SW 1271 (cell line): ENCODE measurements around the gene YOD1.
"Not testable (repeated sequence)": the region's sequence is repeated elsewhere in the genome, so short reads cannot be mapped to it uniquely, and the experiment has no call there.

Experiments
- DNase-seq, 2 experiments: peaks; one replicate each; lab custom pipeline; 2025; lab: John Stamatoyannopoulos, UW

Gene YOD1

GRCh38 chr1:207049054-207049453, 2.0 kb downstream of the YOD1 start:
- no peak for DNase-seq

- DNase-seq: no peak
These were observed 3.0 kb downstream of the YOD1 start for GRCh38 chr1:207048041-207048440.

DNA sequence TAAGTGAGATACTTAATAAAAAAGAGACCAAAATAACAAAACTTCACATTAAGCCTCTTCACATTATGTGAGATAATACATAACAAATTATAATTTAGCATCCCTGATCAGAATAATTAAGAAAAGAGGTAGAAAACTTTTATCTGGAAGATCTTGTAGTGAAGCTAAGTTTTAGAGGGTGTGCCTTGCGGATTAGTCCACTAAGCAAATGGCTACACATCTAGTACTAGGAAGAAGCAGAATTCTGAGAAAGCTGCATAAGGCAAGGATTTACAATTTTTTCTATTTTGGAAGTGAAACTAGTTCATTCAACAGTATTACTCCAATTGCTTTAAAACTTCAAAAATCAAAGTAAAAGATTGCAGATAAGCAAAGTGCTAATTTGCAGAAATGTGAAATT, 3.5 kb downstream of the YOD1 start:
- no peak for DNase-seq

DNA sequence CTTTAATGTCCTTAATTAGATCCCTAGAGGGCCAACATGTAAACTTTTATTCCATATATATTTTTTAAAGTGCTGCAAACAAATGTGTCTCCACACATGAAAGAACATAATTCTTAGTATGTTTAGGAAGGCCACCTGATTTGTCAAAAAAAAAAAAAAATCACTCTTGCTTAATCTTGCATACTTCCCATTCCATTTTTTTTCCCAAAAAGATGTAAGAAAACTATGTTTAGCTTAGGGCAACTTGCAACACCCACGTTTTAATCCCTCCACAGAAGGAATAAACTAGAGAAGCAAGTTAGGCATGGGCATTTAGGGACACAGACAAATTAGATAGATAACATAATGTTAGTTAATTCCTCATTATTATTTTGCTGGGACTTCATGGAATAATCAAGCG, 5.6 kb downstream of the YOD1 start:
- no peak for DNase-seq

DNA sequence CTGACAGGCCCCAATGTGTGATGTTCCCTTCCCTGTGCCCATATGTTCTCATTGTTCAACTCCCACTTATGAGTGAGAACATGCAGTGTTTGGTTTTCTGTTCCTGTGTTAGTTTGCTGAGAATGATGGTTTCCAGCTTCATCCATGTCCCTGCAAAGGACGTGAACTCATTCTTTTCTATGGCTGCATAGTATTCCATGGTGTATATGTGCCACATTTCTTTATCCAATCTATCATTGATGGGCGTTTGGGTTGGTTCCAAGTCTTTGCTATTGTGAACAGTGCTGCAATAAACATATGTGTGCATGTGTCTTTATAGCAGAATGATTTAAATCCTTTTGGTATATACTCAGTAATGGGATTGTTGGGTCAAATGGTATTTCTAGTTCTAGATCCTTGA, 9.6 kb downstream of the YOD1 start:
- DNase-seq: not testable (repeated sequence)

DNA sequence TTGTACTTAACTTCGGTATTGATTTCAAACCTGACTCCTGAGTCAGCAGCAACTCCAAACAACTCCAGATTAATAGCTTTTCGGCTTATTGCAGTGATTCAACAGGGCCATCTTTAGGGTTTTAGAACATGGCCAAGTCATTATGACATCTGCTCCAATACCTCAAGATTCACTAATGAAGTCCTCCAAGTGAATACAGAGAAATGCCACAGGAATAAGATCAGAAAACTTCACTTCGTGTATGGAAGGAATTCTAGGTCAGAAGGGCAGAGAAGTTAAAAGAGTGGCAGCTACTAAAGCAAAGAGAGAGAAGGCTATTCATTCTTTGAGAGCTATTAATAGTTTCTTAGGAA, 10.9 kb downstream of the YOD1 start:
- no peak for DNase-seq

DNA sequence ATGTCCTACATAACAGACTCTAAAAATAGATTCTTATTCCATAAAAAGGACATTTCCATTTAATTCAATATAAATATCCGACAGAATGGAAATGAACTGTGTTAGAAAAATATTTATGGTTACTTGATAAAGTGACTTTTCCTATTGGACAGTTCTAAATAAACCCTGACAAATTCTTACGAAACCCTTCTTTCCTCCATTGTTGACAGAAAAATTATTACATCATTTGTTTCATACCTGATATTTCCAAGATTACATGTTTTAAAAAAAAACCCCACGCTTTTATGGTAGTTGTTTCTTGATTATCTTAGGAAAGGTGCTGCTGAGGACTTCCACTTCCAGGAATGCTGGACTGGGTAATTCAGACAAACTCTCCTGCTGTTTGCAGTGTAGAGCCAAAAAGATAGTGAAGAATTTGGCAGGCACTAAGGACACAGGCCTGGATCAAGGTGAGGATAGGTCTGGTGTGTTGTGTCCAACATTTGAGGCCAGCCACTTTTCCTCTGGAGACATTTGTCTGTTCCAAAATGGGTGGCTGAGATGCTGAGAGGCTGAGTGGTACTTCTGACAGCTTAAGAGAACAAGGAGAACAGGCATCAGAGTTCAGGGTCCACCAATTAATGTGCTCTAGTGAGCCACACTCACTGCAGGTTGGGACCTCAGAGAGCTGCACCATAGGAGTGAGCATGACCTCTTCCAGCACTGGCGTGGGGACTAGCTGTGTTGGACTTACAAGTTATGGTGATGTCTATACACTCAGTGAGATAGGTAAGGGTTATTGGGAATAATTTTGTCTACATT, 11.4 kb downstream of the YOD1 start:
- no peak for DNase-seq

DNA sequence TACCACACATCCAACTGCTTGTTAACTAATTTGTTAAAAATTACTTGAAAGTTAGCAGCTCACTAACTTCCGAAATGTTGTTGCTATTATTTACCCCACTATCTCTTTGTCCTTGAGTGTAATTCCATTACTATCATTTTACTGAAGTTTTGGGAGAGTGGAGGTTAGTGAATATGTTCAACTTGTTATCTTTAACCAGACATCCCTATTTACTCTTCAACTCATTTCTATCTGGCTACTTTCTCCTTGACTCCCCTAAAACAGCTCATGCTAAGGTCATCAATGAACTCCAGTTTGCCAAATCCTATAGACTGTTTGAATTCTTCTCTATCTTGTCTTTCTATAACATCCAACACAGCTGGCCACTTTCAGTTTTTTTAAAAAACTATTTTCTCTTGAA, 14.1 kb downstream of the YOD1 start:
- no peak for DNase-seq

DNA sequence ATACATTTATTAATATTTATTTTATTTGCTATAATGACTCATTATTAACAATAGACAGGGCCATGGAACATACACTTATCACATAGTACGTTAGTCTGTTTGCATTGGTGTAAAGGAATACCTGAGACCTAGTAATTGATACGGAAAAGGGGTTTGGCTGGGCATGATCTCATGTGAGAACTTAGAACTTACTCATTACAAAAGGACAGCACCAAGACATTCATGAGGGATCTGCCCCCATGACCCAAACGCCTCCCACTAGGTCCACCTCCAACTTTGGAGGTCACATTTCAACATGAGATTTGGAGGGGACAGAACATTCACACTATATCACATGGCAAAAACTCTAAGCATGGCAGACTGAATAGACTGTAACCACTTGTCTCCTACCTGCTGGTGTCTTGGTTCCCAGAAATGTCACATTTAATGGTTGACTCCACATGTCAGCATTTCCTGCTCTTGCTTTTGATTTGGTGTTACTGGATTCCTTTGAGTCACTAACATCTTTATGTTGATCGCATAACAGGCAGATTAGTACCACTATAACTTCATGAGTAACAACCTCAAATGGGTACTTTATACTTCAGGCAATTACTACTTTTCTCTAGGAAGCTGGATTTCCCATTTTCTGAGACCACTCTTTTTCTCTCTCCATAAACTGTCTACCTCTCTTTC, 15.0 kb downstream of the YOD1 start:
- DNase-seq: no peak

DNA sequence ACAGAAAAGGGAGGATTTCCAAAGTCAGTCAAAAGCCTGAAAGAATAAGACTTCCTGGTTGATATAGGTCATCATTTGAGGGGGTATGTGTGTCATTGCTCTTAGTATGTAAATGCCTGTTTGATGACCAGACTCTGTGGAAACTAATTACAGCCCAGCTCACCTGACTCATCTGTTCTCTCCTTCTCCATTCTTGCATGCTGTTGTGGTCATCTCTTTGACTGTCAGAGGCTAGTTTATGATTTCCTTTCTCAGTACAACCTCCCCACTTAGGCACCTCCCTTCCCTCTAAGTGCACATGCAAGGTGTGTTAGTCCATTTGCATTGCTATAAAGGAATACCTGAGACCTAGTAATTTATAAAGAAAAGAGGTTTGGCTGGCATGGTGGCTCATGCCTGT, 16.0 kb downstream of the YOD1 start:
- DNase-seq: peak in 1 of 2 experiments; percentile 2

GRCh38 chr1:207034208-207034607, 16.8 kb downstream of the YOD1 start:
- DNase-seq: no peak

GRCh38 chr1:207033302-207033701, 17.7 kb downstream of the YOD1 start:
- DNase-seq: no peak

- no peak for DNase-seq
These were observed 18.4 kb downstream of the YOD1 start, which contains the start of gene C1orf116 for GRCh38 chr1:207032528-207033017. Gene C1orf116 (minus strand): TSS chr1:207032756. CDS start chr1:207027598, 5,158 bp downstream.

- DNase-seq: no peak
These were observed 19.3 kb downstream of the YOD1 start for GRCh38 chr1:207031632-207032264.

GRCh38 chr1:207031016-207031415, 20.0 kb downstream of the YOD1 start:
- no peak for DNase-seq

DNA sequence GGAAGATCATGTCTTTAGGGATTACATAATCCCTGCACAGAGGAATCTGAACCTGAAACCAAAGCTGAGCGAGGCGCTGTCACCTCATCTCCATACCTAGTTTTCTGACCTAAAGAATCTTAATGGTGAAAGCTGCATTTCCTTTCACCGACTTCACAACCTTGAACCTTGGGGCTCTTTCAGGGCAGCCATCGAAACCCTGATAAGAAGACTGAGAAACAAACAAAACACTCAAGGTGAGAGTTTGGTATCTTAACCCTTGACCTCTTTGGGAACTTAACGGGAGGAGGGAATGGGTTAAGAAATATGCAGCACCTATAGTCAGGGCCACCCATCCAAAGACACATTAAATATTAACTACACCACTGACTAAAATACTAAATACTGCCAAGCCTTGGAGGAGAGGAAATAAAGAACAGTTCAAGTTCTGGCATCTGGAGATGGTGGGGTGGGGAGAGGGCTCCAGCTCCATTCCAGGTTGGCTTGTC, 20.4 kb downstream of the YOD1 start:
- no peak for DNase-seq

DNA sequence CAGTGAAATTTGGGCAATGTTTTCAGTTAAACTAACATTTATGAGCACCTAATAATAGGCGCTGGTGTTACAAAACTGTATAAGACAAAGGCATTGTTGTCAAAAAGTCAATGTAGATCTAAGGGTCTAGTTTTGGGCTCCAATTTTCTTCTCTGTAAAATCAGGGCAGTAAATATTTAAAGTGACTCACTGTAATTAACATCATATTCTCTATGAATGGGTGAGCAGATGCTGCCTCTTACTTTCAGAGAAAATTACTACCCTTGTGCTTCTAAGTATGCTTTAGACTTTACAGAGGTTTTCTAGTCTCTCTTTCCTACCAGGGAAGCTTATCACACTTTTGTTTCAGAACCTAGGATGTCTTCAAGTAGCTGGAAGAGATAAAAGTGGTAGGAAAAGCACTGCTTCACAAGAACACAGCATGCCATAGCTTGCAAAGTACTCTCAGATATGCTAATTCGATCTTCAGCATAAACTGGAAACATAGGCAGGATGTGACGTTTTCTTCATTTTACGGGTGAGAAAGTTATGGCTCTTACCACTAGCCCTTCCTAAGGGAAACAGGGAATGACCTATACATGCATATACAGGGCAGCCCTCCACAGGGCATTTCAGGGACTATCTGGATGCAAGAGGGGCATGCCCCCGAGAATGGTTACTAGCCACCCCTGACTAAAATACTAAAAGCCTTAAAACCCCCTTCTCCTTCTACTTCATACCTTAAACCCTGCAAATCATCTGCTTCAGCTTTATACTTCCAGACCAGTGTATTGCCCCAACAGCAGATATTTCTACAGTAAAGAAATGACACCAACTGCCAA, 21.1 kb downstream of the YOD1 start:
- no peak for DNase-seq

GRCh38 chr1:207028884-207029650, 21.9 kb downstream of the YOD1 start:
- no peak for DNase-seq

DNA sequence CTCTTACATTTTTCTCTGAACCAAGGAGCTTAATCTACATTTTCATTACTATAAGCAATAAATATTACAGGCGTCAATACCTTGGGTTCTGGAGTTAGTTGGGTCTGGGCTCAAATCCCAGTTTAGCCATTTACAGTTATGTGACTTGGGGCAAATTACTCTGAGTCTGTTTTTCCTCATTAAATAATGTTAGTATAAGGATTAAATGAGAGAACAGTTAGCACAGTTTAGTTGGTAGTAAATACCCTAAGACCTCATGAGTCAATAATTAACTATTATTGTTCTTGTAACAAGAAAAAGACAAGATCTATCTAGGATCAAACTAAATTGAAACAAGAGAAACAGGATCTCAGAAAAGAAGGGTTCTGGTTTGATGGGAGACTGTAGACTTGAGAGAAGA, 23.1 kb downstream of the YOD1 start:
- DNase-seq: no peak

DNA sequence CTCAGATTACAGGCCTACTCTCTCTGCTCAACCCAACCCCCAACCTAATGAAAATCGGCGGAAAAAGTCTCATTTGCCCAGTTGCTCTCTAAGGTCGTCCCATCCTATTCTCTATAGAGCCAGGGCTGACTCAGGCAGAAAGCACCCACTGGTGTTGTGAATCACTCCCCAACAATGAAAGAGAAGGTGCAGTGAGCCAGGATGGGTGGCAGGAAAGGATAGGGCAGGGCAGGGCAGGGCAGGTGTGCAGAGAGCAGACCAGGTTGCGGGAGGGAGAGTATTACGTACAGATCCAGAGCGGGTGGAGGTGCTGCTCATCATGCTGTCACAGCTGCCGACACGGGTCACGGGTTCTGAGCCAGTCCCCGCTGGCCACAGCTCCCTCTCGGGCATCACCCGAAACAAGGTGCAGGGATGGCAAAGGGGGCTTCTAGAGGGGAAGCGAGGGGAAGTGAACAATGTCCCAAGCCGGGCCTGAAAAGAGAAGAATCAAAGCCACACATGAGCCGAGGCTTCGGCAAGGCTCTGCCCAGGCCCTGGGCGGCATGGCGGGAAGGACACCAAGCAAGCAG, 23.7 kb downstream of the YOD1 start:
- DNase-seq: no peak

GRCh38 chr1:207026104-207026534, 24.9 kb downstream of the YOD1 start:
- no peak for DNase-seq
